GM10248 (cell line): ENCODE measurements around the gene TRPV6.
A peak's percentile ranks its signal among the peaks of the same experiment; 100 is the strongest.

Experiments
- CTCF ChIA-PET: fragments of 300-600 bp; sonication (Branson Sonifier 250); formaldehyde crosslinking; extraction: SDS; loops from one replicate; lab custom pipeline; 2021; ENCODE audit warnings: antibody characterized with exemption; lab: Yijun Ruan, JAX
- POLR2A ChIA-PET: fragments of 350-650 bp; sonication (Branson Sonifier 250); formaldehyde crosslinking; extraction: SDS; loops from one replicate; lab custom pipeline; 2020; ENCODE audit warnings: antibody characterized with exemption; lab: Yijun Ruan, JAX
- DNase-seq: peaks from one replicate; pipeline ENCODE4 v3.0.0; 2012; ENCODE audit errors: extremely low spot score
- TF ChIP-seq, protein P1 (sequence below): IDR thresholded peaks from 2 replicates; pipeline ENCODE4 v1.5.1; 2012; ENCODE audit warnings: mild to moderate bottlenecking, low read depth; ENCODE audit errors: extremely low read depth, missing control alignments, control extremely low read depth

Gene TRPV6

GRCh38 chr7:142867398-142868187 lies 18.0 kb downstream of the TRPV6 start:
- TF ChIP-seq, protein P1, sequence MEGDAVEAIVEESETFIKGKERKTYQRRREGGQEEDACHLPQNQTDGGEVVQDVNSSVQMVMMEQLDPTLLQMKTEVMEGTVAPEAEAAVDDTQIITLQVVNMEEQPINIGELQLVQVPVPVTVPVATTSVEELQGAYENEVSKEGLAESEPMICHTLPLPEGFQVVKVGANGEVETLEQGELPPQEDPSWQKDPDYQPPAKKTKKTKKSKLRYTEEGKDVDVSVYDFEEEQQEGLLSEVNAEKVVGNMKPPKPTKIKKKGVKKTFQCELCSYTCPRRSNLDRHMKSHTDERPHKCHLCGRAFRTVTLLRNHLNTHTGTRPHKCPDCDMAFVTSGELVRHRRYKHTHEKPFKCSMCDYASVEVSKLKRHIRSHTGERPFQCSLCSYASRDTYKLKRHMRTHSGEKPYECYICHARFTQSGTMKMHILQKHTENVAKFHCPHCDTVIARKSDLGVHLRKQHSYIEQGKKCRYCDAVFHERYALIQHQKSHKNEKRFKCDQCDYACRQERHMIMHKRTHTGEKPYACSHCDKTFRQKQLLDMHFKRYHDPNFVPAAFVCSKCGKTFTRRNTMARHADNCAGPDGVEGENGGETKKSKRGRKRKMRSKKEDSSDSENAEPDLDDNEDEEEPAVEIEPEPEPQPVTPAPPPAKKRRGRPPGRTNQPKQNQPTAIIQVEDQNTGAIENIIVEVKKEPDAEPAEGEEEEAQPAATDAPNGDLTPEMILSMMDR = no peak
- DNase-seq = no peak
- ChIA-PET CTCF (interaction anchor here (1.0 to 6.4 kb wide), 5 partner anchors 10 to 235 kb away, joined by 3 to 39 read pairs (median 19); partner anchors contain the start of gene EPHB6), POLR2A (no interaction called here)

DNA sequence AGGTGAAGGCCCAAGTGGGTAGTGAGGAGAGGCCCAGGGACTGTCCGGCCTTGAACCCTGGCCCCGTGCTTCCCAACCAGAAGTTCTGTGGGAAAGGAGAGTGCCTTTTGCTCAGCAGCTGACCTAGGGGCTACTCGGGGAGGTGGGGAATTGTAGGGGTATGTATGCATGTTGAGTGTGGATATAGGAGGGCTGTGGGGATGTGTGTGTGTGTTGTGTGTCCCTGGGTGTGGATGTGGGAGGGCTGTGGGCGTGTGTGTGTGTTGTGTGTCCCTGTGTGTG lies 18.5 kb downstream of the TRPV6 start:
- TF ChIP-seq, protein P1 = no peak
- no peak for DNase-seq
- CTCF ChIA-PET = interaction anchor here (0.7 to 5.7 kb wide), 8 partner anchors 9 to 240 kb away, joined by 3 to 28 read pairs (median 8); partner anchors contain the start of gene EPHB6
- POLR2A ChIA-PET = no interaction called here

DNA sequence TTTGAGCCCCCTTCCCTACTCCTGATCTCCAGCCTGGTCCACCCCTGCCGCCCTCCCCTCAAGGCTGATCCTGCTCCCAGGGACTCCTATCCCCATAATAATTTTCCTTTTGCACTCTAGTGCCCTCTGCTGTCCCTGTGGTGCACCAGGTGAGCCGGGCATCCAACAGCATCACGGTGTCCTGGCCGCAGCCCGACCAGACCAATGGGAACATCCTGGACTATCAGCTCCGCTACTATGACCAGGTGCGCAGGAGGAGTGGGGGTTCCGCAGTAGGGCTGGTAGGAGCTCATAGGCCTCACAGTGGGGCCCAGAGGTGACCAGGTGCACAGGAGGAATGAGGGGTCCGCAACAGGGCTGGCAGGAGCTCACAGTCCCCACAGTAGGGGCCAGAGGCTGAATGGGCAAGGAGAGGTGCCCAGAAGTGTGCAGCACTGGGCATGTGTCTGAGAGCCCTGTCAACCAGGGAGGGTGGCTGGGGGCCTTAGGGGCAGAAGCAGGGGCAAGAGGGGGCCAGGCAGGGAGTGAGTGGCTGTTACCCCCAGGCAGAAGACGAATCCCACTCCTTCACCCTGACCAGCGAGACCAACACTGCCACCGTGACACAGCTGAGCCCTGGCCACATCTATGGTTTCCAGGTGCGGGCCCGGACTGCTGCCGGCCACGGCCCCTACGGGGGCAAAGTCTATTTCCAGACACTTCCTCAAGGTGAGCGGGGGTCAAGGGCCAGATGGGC lies 19.0 kb downstream of the TRPV6 start:
- ChIA-PET CTCF (interaction anchor here (0.7 to 5.7 kb wide), 15 partner anchors 9 to 349 kb away, joined by 3 to 28 read pairs (median 5); partner anchors contain the start of gene EPHB6), POLR2A (no interaction called here)
- DNase-seq = no peak
- TF ChIP-seq, protein P1 = peak; percentile 70

DNA sequence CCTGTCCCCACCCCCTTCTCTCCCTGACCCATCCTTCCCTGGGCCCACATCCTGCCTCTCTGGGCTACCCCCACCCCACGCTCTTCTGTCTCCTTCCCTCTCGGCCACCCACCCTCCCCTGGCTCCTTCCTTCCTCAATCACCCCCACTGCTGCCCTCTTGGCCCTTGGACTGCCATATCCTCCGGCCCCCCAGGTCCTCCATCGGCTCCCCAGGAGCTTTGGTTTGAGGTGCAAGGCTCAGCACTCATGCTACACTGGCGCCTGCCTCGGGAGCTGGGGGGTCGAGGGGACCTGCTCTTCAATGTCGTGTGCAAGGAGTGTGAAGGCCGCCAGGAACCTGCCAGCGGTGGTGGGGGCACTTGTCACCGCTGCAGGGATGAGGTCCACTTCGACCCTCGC lies 19.8 kb downstream of the TRPV6 start:
- TF ChIP-seq, protein P1 = no peak
- CTCF ChIA-PET = interaction anchor here (0.7 to 5.7 kb wide), 15 partner anchors 7 to 349 kb away, joined by 3 to 28 read pairs (median 5); partner anchors contain the start of gene EPHB6
- POLR2A ChIA-PET = no interaction called here
- DNase-seq = no peak

GRCh38 chr7:142864980-142865747 lies 20.4 kb downstream of the TRPV6 start:
- CTCF ChIA-PET = interaction anchor here (0.8 to 5.7 kb wide), 12 partner anchors 8 to 350 kb away, joined by 3 to 28 read pairs (median 4); partner anchors contain the start of gene EPHB6
- DNase-seq = no peak
- TF ChIP-seq, protein P1 = no peak
- POLR2A ChIA-PET = no interaction called here

DNA sequence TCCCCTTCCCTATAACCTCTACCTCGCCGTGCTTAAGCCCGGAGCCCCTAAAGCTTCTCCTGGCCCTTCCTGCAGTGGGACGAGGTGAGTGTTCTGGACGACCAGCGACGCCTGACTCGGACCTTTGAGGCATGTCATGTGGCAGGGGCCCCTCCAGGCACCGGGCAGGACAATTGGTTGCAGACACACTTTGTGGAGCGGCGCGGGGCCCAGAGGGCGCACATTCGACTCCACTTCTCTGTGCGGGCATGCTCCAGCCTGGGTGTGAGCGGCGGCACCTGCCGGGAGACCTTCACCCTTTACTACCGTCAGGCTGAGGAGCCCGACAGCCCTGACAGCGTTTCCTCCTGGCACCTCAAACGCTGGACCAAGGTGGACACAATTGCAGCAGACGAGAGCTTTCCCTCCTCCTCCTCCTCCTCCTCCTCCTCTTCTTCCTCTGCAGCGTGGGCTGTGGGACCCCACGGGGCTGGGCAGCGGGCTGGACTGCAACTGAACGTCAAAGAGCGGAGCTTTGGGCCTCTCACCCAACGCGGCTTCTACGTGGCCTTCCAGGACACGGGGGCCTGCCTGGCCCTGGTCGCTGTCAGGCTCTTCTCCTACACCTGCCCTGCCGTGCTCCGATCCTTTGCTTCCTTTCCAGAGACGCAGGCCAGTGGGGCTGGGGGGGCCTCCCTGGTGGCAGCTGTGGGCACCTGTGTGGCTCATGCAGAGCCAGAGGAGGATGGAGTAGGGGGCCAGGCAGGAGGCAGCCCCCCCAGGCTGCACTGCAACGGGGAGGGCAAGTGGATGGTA lies 21.5 kb downstream of the TRPV6 start:
- TF ChIP-seq, protein P1 = no peak
- ChIA-PET POLR2A (no interaction called here), CTCF (interaction anchor here (0.9 to 5.7 kb wide), 7 partner anchors 9 to 232 kb away, joined by 3 to 28 read pairs (median 4); partner anchors contain the start of gene EPHB6)
- no peak for DNase-seq
